ENCODE results near the gene TACR2.

Gene TACR2

DNA sequence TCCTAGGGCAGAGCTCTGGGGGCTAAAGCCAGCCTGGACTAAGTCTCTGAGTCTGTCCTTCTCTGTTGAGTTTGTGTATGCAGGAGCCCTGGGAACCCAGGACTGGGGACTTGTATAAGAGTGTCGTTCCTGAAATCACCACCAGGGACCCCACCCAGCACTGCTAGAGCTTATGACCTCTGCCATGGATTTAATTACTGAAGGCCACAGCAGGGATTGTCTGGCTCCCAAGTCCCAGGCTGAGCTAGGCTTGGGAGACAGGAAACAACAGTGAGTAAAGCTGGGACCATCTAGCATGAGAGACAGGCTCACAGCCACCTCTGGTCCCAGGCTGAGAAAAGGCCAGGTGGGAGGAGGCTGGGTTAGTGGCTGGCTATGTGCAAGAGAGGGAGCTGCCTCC lies 33.1 kb upstream of the TACR2 start:
- peak; percentile 28 for DNase-seq

DNA sequence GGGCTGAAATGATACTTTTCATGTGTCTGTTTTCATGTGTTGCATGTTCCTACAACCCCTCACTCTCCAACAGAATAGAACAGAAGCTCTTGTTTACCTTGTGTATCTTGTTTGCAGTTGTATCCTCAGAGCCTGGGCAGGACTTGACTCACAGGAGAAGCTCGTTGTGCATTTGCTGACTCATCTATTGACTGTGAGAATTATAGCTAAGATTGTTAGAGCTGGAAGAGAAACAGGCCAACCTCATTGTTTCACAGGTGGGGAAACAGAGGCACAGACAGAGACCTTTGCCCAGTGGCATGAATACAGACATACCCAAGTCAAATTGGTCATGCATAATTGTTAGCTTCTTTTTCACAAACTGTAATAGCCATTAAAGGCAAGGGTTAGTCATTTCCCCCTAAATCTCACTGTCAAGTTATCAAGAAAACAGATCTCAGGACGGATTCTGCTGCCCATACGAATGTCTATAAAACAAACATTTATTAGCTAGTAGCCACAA lies 30.0 kb upstream of the TACR2 start:
- no peak for DNase-seq

DNA sequence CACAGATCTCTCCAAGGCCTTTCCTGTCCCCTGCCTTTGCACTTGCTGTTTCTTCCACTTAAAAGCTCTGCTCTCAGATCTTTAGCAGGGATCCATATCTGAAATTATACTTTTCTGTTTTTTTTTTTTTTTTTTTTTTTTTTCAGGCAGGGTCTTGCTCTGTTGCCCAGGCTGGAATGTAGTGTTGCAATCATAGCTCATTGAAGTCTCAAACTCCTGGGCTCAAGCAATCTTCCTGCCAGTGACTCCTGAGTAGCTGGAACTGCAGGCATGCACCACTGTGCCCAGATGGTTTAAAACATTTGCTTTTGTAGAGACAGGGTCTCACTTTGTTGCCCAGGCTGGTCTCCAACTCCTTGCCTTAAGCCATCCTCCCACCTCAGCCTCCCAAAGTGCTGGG lies 29.5 kb upstream of the TACR2 start:
- DNase-seq, result no peak

DNA sequence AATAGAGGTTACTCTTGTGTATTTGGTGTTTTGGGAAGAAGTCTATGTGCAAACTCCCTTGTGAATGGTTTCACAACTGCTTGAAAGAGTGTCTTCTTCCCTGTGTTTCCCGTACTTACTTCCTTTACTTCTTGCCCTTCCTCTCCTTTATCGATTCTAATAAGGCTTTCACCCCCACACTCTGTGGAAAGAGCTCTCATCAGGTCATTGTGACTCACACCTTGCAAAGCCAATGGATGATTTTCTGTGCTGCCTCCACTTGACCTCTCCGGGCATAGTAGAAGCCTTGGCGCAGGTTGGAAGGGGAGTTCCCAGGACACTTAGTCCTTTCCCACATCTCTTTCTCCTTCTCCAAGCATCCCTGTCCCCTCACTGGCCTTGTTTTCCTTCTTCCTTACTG lies 28.3 kb upstream of the TACR2 start:
- DNase-seq, result no peak

DNA sequence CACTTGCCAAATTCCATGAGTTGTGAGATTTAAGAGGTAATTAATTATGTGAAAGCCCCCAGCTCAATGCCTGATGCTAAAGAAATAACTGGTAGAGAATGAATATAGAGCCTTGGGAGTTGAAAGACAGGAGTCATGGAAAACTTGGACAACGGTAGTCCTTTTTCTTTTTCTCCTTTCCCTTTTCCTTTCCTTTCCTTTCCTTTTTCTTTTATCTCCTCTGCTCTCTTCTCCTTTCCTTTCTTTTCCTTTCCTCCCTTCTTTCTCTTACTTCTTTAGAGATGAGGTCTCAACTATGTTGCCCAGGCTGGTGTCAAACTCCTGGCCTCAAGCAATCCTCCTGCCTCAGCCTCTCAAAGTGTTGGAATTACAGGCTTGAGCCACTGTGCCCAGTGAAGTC lies 26.6 kb upstream of the TACR2 start:
- DNase-seq, result no peak

DNA sequence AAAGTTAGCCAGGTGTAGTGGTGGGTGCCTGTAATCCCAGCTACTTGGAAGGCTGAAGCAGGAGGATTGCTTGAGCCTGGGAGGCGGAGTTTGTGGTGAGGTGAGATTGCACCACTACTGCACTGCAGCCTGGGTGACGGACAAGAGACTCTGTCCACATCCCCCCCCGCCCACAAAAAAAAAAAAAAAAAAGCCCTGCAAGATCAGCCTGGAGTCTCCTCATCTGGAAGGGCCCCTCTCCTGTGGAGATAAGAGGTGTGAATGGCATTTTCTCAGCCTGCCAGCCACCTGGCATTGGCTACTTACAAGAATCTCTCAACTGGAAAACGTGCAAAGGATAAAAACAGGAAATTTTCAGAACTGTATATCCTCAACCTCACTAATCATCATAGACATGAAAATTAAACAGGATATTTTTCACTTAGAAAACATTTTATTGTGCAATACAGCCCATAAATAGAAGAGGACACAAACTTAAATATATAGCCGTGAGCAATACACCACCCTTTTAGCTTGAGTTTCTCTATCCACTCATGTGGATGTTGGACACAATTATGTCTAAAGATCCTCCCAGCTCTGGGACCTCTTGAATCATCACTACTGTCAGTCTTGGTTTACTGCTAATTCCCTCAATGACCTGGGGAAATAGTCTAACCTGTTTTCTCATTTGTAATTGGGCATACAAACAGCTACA lies 23.2 kb upstream of the TACR2 start:
- DNase-seq, result no peak

DNA sequence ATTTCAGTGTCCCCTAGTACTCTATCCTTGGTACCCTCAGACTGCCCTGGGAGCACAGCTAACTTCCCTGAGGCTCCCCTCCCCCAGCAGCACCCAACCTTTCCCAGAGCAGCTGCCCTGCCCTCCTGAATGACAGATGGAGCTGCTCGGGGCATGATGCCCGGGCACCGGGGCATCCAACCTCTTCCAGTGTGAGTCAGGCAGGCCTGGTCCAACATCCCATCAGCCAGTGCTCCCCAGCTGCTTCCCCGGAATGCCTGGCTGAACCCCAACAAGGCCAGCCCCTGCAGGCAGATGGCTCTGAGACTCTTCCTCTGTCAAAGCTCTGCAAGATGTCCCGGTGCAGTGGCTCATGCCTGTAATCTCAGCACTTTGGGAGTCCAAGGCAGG lies 22.6 kb upstream of the TACR2 start:
- DNase-seq, result no peak

DNA sequence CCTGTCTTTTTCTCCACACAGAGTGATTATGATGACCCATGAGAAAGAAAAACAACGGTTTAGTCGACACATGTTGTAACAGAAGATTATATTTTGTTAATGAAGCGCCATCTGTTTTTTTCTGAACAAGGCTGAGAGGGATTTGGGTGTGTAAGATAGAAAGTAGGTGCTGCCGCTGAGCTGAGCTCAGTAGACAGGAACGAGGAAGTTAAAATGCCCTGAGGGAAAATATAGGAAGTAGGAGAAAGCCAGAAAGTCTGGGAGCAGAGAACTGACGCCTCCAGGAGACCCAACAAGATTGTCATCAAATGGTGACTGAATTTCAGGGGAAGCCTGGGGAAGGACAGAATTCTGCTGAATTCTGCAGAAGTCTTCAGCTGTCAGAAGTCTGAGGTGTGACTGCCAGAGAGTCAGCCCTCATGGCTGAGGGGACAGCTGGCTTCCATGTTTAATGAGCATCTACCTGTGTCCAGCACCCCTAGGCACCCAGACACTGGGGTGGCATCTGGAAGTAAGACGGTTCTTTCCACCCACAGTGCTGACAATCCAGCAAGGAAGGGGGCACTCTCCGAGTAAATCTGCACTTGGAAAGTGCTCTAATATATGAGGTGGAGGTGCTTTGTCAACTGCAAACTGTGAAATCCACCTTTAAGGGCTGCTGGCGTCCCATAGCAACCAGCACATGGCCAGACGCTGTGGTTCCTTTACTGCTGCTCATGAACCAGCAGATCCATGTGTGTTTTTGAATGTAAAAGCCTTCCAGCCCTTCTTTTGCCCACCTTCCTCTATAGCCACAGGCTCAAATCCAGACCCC lies 22.0 kb upstream of the TACR2 start:
- no peak for DNase-seq

DNA sequence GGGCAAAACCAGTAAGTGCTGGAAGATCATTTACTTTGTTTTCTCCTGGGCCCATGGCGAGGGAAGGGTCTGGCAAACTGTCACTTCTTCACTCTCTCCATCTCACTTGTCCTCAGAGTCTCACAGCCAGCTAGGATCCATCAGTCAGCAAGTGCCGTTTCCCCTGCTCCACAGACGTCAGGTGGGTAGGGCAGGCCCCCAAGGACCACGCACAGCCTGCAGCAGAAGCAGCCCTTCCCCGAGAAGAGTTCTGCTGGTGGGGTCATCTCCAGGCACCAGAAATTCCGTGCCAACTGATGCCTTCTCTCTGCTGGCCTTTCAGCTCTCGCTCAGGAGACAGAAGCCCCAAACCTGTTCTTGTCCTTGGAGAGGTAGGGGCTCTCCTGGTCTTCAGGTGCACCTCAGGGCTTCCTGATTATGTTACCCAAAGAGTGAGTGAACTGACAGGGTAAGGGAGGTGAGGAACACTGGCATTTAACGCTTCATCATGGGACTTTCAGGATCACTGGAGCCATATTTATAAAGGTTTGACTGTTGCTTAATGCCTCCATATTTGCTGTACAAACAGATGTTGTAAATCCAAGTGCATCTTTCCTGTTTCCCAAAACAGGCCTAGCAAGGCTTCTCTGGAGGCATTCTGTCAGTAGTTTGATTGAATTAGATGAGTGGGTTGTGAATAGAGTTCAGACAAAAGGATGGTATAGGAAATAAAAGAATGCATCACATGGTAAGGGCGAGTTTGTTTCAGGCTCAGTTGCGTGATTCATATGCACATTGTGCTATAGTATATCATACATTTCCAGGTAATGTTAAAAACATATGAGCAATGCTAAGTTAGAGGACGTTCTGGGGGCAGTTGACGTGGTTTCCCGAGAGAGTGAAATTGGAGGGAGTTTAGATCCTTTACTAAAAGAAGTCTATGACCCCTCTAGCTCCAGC lies 20.9 kb upstream of the TACR2 start:
- no peak for DNase-seq

DNA sequence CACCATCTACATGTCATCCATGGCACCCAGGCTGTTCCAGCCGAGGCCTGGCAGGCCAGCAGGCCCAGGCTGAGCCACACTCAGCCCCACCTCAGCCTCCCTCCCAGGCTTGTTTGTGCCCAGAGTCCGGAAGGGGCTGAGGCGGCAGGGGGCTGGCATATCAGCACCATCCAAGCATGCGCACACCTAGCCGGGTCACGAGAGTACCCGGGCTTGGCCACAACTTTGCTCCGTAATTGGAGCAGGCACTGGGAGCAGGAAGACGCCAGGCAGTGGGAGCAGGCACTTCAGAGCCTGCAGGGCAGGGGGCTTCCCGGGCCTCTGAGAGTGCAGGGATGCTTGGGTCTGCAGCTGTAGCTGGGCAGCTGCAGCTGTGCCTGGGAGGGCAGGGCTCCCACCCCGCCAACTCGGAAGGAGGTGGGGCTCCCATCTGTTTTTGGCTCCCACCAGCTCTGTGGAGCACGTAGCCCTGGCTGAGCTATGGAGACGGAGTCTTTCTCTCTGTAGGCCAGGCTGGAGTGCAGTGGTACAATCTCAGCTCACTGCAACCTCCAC lies 19.3 kb upstream of the TACR2 start:
- DNase-seq, result no peak

DNA sequence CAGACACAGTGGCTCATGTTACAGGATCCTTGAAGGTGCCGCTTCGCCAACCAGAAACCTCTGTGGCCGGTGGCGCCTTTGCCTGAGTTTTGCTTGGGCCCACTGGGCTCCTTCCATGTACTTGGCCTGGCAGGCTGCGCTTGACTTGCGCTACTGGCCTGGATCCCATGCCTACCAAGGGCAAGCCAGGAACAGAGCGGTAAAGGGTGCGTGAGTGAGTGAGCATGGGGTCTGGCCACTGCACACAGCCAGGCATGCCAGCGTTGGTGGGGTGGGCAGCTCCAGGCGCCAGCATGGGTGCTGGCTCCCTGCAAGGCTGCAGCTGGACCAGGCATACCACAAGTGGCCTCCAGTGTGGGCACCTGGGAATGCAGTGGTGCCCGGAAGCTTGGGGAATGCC lies 18.2 kb upstream of the TACR2 start:
- no peak for DNase-seq

DNA sequence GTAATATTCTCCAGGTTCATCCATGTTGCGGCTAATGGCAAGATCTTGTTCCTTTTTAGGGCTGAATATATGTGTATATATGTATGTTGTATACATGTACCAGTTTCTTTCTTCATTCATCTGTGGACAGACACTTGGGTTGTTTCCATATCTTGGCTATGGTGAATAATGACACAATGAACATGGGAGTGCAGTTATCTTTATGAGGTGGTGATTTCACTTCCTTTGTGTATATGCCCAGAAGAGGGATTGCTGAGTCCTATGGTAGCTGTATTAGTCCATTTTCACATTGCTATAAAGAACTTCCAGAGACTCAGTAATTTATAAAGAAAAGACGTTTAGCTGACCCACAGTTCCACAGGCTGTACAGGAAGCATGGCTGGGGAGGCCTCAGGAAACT lies 17.5 kb upstream of the TACR2 start:
- no peak for DNase-seq

DNA sequence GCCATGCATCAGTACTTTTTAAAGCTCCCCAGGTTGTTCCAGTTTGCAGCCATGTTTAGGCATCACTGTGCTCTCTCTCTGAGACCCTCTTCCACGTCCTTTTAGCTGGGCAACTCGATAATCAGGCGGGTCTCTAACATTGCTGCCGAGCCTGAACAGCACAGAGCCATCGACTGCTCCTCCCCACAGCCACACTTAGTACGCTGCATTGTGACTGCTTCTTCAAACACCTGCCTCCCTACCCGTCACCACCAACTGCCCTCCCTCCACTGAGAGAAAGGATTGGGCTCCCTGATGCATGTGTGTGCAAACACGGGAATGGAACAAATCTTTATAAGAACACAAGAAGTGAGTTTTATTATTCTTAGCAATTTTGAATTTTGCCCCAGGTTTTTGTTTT lies 11.4 kb upstream of the TACR2 start:
- DNase-seq, result peak; percentile 68

DNA sequence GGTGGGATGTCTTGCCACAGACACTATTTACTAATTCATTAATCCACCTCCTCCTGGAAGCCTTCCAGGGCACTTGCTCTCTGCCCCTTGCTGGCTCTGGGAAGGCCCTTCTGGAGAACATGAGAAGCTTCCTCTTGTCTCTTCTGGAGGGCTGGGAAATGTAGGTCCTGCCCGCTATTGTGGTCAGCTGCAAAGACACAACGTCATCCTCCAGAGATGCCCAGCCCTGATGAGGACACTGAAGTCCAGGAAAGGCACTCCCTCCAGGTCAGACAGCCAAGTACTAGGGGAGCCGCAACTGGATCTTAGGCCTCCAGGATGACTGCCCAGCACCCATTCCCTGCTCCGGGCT lies 9.6 kb upstream of the TACR2 start:
- DNase-seq, result no peak

DNA sequence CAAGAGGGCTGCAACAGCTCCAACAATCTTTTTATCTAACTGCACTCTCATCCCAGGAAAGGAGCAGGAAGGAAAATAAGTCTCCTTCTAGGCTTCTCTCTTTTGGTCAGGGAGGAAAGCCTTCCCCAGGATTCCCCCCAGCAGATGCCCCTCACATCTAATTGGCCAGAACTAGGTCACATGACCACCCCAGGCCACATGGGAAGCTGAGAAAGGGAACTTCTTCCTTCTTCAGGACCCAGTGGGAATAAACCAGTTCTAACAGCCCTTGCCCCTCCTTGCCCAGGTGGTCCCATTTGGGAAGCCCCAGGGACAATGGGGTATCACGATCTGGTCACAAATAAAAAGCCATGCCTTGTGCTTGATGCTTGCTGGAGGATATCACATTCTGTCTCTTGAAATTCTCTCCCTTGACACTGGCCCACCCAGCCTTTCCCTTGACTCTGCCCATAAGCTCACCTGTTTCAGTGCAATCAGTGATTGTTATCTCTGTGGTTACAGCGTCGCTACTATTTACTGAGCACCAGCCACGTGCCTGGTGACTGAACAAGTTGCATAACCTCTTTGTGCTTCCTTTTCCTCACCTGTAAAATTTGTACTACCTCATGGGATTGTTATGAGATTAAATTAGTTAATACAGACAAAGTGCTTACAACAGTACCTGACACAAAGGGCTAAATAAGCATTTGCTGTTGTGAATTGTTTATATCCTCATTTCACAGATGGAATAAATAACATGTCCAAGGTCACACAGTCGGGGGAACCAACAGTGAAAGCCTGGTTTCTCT lies 9.0 kb upstream of the TACR2 start:
- no peak for DNase-seq

DNA sequence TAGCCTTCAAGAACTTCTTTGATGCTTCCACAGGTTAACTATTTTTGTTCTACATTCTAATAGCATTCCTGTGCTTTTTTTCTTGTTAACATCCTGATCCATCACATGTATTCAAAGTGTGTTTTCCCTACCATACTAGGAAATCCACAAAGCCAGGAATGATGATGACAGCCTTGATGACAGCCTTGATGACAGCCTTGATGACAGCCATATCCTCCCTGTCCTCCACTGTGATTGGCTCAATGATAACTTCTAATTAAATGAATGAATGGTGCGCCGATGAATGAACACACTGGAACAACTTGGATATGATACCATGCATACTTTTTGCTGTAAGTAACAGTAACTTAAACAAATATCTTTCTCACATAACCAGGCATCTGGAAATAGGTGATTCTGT lies 8.3 kb upstream of the TACR2 start:
- no peak for DNase-seq

DNA sequence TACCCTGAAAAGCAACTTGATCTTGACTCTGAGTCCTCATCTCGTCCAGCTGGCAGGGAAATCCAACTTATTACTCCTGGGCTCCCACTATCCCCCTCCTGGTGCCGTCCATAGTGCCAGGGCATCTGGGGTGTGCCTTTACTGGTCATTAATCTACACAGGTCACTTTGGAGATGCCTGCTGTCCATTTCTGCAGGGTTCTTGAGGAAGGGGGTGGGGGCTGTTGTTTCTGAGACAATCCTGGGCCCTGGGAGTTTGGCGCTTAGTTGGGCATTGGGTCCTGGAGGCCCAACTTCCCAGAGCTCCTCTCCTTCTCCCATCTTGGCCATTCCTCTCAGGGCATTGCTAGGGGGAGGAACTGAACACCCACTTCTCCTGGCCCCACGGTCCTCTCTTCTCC lies 6.0 kb upstream of the TACR2 start:
- no peak for DNase-seq

DNA sequence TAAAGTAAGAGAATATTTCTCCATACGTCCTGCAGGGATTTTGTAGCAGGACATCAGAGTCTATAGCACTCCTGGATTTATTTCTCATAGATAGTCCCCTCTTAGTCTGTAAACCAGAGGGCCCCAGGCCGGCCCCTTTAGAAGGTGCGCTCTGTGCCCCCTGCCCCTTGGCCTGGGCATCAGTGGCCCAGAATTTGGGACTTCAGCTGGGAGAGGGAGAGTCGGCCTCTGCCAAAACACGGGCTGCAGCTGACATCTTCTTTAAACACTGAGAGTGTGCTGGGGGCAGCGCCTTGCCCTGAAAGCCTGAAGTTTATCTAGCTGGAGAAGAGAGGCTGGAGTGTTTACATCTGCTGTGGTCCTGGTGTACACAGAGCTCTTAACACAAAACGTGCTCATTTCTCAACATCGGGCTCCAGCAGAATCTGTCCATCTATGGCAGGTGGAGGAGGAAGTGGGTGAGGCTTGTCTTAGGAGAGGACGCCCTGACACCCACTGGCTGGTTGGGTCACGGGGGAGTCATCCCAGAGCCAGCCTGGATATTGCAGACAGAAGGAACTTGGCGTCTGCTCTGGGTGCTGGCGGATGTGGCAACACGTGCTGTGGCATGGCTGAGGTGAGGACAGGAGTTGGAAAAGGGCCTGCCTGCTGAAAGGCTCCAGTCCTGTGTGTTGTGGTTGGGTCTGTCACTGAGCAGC lies 5.0 kb upstream of the TACR2 start:
- DNase-seq, result peak; percentile 60

DNA sequence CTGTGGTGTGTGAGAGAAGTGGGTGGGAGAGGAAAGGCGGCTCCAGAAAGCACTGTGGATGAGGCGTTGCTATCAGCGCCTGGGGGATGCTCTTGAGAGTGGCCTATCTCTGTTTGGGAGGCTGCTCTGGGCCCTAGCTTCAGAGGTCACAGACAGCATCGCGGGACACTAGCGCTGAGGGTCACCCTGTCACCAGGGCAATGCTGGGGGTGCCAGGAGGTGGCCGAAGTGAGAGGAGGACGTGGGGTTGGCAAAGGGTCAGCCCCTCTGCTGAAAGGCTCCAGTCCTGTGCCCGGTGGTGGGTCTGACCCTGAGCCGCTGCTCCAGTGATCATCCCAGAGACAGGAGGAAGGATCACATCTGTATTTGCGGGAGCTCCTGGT lies 3.0 kb upstream of the TACR2 start:
- DNase-seq, result no peak

DNA sequence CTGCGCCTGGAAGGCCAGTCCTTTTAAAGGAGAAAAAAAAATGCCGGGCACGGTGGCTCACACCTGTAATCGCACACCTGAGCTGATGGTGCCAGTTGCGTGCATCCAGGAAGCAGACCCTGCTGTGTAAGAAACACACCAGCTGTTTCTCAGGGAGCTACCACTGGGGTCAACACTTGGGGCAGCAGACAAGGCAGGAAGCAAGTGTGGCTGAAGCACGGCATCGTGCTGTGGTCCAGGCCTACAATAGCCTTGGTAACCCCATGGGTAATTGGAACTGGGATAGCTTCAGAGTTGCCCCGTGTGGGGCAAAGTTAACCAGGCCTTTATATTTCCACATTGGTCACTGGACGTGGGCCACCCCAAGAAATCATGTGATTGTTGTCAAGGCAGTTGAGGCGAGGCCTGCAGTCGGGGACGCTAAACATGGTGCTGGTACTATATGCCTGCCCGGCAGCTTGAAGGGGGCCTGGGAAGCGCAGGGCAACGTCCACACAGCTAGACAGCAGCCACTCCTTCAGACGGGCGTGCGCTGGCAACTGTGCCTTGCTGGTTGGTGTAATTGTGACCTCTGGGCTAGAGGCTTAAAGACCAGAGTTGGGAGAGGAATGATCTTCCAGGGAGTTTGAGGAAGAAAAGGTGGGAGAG lies 2.5 kb upstream of the TACR2 start:
- no peak for DNase-seq

DNA sequence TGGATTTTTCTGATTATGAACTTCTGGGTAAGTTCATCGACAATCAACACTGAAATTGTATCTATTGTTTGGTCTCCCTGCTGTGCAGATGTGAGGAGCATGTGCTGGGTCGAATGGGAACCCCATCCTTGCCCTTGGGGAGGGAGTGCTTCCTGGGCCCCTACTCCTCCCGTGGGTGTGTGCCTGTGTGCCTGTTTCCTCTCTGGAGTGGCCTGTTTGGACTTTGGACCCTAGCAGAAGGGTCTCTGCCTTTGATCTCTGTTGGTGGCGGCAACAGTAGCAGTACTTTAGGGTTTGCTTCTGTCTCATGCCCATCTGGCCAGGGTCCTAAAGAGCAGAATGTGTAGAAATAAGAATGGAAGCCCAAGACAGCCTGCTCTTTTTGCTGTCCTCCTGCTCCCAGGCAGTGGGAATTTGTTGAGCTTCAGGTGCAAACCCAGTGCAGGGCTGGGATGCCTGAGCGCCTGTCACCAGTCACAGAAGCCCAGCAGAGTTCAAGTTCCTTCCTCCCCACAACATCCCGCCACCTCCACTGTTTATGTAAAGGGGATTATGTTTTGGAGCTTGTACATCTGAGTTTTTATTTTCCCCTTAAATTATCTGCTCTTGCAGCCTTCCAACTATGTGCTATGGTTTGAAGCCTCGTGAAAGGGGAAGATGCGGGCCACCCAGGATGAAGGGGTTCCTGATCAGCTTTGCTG lies 1.5 kb upstream of the TACR2 start:
- no peak for DNase-seq
